K562 treated with DMSO at 1 percent for 12 hours (cell line): ENCODE measurements around the gene NAGPA. TPM values are rescaled to one million over a fixed set of nuclear protein-coding genes. Genes with fewer than 3 reads are reported as not detected.

Source experiments
- total RNA-seq: library from RNA; unstranded; fragments of 300-600 nt; gene quantifications from 2 replicates; pipeline ENCODE4 v1.2.3, GENCODE V29; 2022; ENCODE audit not compliant: insufficient read depth

NAGPA gene
- 12.4 and 16.3 TPM in 2 replicates for total RNA-seq

GRCh38 chr16:5033256-5034166 lies at the start of gene NAGPA:
NAGPA (minus strand) TSS chr16:5033935; CDS start chr16:5033914, 21 bp downstream.

GRCh38 chr16:5071681-5072333 lies 38.1 kb upstream of the NAGPA start, which contains the start of gene ALG1:
ALG1 (plus strand) TSS chr16:5071843; CDS start chr16:5071850, 7 bp downstream.

GRCh38 chr16:5065813-5066212 lies 32.1 kb upstream of the NAGPA start, which contains the start of gene C16orf89:
C16orf89 (minus strand) TSS chr16:5065956; CDS start chr16:5065908, 48 bp downstream.

Other genes starting within 250 kb of the NAGPA start
- gene SEPTIN12, start 245.6 kb downstream of the NAGPA start, total RNA-seq, result not detected in 2 replicates
- gene SMIM22, start 238.6 kb downstream of the NAGPA start, total RNA-seq, result not detected in 2 replicates
- 32.0 and 42.4 TPM in 2 replicates for gene ROGDI, start 231.3 kb downstream of the NAGPA start, total RNA-seq
- gene GLYR1, start 186.6 kb downstream of the NAGPA start, total RNA-seq, result 33.5 and 74.6 TPM in 2 replicates
- gene UBN1, start 186.5 kb downstream of the NAGPA start, total RNA-seq, result 19.3 and 56.6 TPM in 2 replicates
- gene PPL, start 96.8 kb downstream of the NAGPA start, total RNA-seq, result 0.11 and 0.38 TPM in 2 replicates
- not detected in 2 replicates for gene SEC14L5, start 75.6 kb downstream of the NAGPA start, total RNA-seq
- not detected in 2 replicates for gene C16orf89, start 32.0 kb upstream of the NAGPA start, total RNA-seq
- 10.7 and 13.8 TPM in 2 replicates for gene ALG1, start 37.9 kb upstream of the NAGPA start, total RNA-seq
- gene EEF2KMT, start 63.9 kb upstream of the NAGPA start, total RNA-seq, result 4.6 and 6.5 TPM in 2 replicates